ENCODE measurements around the gene PPP6R2.
A peak's percentile ranks its signal among the peaks of the same experiment; 100 is the strongest.

Gene PPP6R2

GRCh38 chr22:50306753-50307749 is 36.1 kb upstream of the PPP6R2 start, which contains the start of gene PLXNB2:
PLXNB2 (minus strand) TSS chr22:50307646; CDS start chr22:50290584, 17,062 bp downstream.
- H3K4me3 ChIP-seq (ENCODE audit: low read depth, low read length) = peak within 1 kb of the TSS; percentile 98
- TF ChIP-seq CTCF (IDR thresholded peaks at IDR 0.05; ENCODE audit: control insufficient read depth, extremely low read depth, insufficient read depth) = no peak
- DNase-seq (ENCODE audit: low read depth) = no peak

- no peak for TF ChIP-seq CTCF (IDR thresholded peaks at IDR 0.05; ENCODE audit: control insufficient read depth, extremely low read depth, insufficient read depth)
- no peak overlapping the region for H3K4me3 ChIP-seq (ENCODE audit: low read depth, low read length)
- no peak for DNase-seq (ENCODE audit: low read depth)
These were observed 35.1 kb upstream of the PPP6R2 start for GRCh38 chr22:50307890-50308596.

GRCh38 chr22:50308597-50308935 is 34.6 kb upstream of the PPP6R2 start:
- no peak for DNase-seq (ENCODE audit: low read depth)
- no peak for TF ChIP-seq CTCF (IDR thresholded peaks at IDR 0.05; ENCODE audit: control insufficient read depth, extremely low read depth, insufficient read depth)
- no peak overlapping the region for H3K4me3 ChIP-seq (ENCODE audit: low read depth, low read length)

- no peak for DNase-seq (ENCODE audit: low read depth)
- TF ChIP-seq CTCF (IDR thresholded peaks at IDR 0.05; ENCODE audit: control insufficient read depth, extremely low read depth, insufficient read depth) = no peak
- no peak overlapping the region for H3K4me3 ChIP-seq (ENCODE audit: low read depth, low read length)
These were observed 34.0 kb upstream of the PPP6R2 start for GRCh38 chr22:50308986-50309600.

GRCh38 chr22:50309601-50309991 is 33.5 kb upstream of the PPP6R2 start:
- H3K4me3 ChIP-seq (ENCODE audit: low read depth, low read length) = no peak overlapping the region
- DNase-seq (ENCODE audit: low read depth) = no peak
- no peak for TF ChIP-seq CTCF (IDR thresholded peaks at IDR 0.05; ENCODE audit: control insufficient read depth, extremely low read depth, insufficient read depth)

GRCh38 chr22:50310031-50310722 is 33.0 kb upstream of the PPP6R2 start:
- DNase-seq (ENCODE audit: low read depth) = no peak
- no peak for TF ChIP-seq CTCF (IDR thresholded peaks at IDR 0.05; ENCODE audit: control insufficient read depth, extremely low read depth, insufficient read depth)
- H3K4me3 ChIP-seq (ENCODE audit: low read depth, low read length) = no peak overlapping the region

Measured in LNCaP clone FGC (cell line).